RWPE1 (cell line): Measurements from ENCODE around the gene EXOC2.

Source experiments
- CTCF ChIA-PET: fragments of 350-600 bp; sonication (Branson Sonifier 250); formaldehyde crosslinking; extraction: SDS; loops from one replicate; lab custom pipeline; 2021; lab: Yijun Ruan, JAX
- POLR2A ChIA-PET: fragments of 400-600 bp; formaldehyde crosslinking; extraction: SDS; loops from one replicate; lab custom pipeline; 2020; ENCODE audit warnings: antibody characterized with exemption; ENCODE audit not compliant: low non-redundant PET; lab: Yijun Ruan, JAX
- DNase-seq: peaks from one replicate; pipeline ENCODE4 v3.0.0; 2012; ENCODE audit warnings: low spot score
- H3K27ac ChIP-seq: fragments of 450-650 bp; 2 replicates; pipeline ENCODE4 v1.5.1; 2017
- TF ChIP-seq, protein P1 (sequence below): fragments of 450-650 bp; conservative IDR thresholded peaks from 2 replicates; pipeline ENCODE4 v1.5.1; 2017; ENCODE audit warnings: low read depth, mild to moderate bottlenecking

Gene EXOC2

GRCh38 chr6:524803-525202 is 168.1 kb downstream of the EXOC2 start:
- H3K27ac ChIP-seq, result no peak overlapping the region
- ChIA-PET CTCF (interaction anchor here (0.7 kb wide), 1 partner anchor 168 kb away, joined by 10 read pairs; no protein-coding TSS in a partner anchor), POLR2A (no interaction called here)
- DNase-seq, result no peak
- TF ChIP-seq, protein P1, sequence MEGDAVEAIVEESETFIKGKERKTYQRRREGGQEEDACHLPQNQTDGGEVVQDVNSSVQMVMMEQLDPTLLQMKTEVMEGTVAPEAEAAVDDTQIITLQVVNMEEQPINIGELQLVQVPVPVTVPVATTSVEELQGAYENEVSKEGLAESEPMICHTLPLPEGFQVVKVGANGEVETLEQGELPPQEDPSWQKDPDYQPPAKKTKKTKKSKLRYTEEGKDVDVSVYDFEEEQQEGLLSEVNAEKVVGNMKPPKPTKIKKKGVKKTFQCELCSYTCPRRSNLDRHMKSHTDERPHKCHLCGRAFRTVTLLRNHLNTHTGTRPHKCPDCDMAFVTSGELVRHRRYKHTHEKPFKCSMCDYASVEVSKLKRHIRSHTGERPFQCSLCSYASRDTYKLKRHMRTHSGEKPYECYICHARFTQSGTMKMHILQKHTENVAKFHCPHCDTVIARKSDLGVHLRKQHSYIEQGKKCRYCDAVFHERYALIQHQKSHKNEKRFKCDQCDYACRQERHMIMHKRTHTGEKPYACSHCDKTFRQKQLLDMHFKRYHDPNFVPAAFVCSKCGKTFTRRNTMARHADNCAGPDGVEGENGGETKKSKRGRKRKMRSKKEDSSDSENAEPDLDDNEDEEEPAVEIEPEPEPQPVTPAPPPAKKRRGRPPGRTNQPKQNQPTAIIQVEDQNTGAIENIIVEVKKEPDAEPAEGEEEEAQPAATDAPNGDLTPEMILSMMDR, result no peak

DNA sequence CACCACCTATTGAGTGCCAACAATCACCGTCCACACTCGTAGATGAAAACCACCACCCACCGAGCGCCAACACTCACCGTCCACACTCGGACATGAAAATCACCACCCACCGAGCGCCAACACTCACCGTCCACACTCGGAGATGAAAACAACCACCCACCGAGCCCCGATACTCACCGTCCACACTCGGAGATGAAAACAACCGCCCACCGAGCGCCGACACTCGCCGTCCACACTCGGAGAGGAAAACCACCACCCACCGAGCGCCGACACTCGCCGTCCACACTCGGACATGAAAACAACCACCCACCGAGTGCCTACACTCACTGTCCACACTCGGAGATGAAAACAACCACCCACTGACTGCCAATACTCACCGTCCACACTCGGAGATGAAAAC is 172.1 kb downstream of the EXOC2 start:
- TF ChIP-seq, protein P1, result no peak
- POLR2A ChIA-PET, result no interaction called here
- no peak for DNase-seq
- CTCF ChIA-PET, result no interaction called here
- no peak overlapping the region for H3K27ac ChIP-seq

DNA sequence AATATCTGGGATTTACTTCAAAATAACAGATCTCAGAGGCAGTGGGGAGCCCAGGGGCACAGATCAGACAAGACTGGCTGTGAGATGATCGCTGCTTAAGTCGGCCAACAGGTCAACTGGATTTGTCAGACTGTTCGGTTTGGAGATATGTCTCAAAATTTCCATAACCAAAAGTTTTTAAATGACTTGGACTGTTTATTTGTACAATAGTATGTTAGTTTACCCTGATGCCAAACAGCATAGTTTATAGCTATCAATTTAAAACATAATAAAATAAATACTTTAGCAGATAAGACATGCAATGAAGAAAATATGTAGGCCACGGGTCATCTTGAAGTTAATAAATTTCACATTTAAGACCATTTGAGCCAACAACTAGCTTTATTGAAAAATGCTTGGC is 174.7 kb downstream of the EXOC2 start:
- no peak for DNase-seq
- CTCF ChIA-PET, result no interaction called here
- H3K27ac ChIP-seq, result no peak overlapping the region
- TF ChIP-seq, protein P1, result no peak
- POLR2A ChIA-PET, result no interaction called here

DNA sequence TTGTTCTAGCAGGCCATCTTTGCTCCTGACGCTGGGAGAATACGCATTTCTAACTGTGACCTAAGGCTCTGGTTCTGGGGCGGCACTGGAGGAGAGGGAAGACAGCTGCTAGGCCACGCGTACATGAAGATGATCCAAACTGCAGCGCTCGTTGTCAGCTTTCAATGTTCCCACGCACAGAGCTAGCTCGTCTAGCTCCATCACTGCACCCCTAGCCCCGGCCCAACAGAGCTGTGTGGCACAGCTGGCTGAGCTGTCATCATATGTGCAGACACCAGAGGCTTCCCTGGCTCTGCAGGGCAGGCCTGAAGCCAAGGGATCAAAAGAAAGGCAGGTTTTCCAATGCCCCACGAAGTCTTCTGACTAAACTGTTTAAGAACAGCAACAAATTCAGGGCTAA is 176.7 kb downstream of the EXOC2 start:
- H3K27ac ChIP-seq, result no peak overlapping the region
- DNase-seq, result no peak
- TF ChIP-seq, protein P1, result no peak
- POLR2A ChIA-PET, result no interaction called here
- CTCF ChIA-PET, result no interaction called here

DNA sequence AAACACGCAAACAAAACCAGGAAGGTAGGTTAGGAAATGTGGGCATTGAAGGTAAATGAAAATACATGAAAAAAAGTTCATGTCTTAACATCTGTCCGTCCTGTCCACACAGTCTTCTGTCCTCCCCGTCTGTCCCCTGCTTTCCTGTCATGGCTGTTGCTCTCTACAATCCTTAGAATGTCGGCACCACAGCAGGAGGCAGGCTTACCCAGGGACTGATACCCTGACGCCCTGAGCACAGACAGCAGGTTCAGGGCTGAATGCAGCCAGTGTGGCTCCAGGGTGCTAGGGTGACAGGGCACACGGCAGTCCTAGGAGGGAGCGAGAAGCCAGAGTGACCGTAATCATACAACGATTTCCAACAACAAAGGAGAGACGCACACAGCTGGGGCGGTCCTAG is 177.7 kb downstream of the EXOC2 start:
- POLR2A ChIA-PET, result no interaction called here
- DNase-seq, result no peak
- TF ChIP-seq, protein P1, result no peak
- CTCF ChIA-PET, result no interaction called here
- no peak overlapping the region for H3K27ac ChIP-seq

DNA sequence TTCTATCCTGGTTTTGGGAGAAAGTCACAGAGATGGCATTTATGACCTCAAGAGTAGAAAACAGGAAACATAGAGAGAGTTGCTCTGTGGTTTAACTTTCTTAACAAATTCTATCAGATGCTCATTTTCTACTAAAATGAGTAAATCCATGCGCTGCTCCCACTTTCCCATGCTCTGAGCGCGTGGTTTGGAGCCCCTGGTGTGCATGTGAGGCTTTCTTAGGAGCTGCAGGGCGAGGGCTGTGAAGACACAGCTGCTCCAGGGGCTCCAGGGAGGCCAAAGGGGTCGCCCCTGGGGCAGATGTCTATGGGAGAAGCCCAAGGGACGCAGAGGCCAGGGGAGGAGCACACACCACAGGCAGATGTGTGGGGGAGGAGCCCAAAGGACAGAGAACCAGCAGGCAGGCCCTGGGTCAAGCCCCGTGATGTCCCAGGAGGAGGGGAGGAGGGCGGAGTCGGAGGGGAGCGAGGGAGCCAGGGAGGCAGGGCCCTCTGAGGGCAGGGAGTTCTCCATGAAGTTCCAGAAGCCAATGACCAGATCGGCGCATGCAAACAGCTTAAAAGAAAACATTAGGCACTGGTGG is 178.5 kb downstream of the EXOC2 start:
- ChIA-PET POLR2A (no interaction called here), CTCF (no interaction called here)

More for the DNA sequence above, 178.5 kb downstream of the EXOC2 start:
- H3K27ac ChIP-seq, result no peak overlapping the region
- no peak for DNase-seq
- TF ChIP-seq, protein P1, result no peak
